SK-N-SH treated with all-trans-retinoic acid at 6 μM for 48 hours (cell line): ENCODE data around the gene HCRTR1.

Experiments used
- CSDC2 ChIP-seq: fragments of 250-450 bp; sonication (Bioruptor Pico); IDR thresholded peaks from 2 replicates; pipeline ENCODE4 v1.5.0; 2020; ENCODE audit warnings: mild to moderate bottlenecking, moderate library complexity
- ESRRG ChIP-seq: fragments of 250-450 bp; sonication (Bioruptor Pico); IDR thresholded peaks from 2 replicates; pipeline ENCODE4 v1.6.1; 2021; ENCODE audit warnings: mild to moderate bottlenecking
- OSR1 ChIP-seq: fragments of 250-450 bp; sonication (Bioruptor Pico); IDR thresholded peaks from 2 replicates; pipeline ENCODE4 v1.8.0; 2022; ENCODE audit warnings: moderate library complexity, mild to moderate bottlenecking, inconsistent platforms
- RARB ChIP-seq: fragments of 250-450 bp; sonication (Bioruptor Pico); IDR thresholded peaks from 2 replicates; pipeline ENCODE4 v1.8.0; 2021; ENCODE audit warnings: mild to moderate bottlenecking, moderate library complexity
- SNAI2 ChIP-seq: fragments of 250-450 bp; sonication (Bioruptor Pico); IDR thresholded peaks from 2 replicates; pipeline ENCODE4 v1.5.0; 2020; ENCODE audit warnings: mild to moderate bottlenecking, moderate library complexity
- TCF4 ChIP-seq: fragments of 250-450 bp; sonication (Bioruptor Pico); IDR thresholded peaks from 2 replicates; pipeline ENCODE4 v1.8.0; 2021; ENCODE audit warnings: mild to moderate bottlenecking, moderate library complexity, borderline replicate concordance
- TOX ChIP-seq: fragments of 250-450 bp; sonication (Bioruptor Pico); IDR thresholded peaks from 2 replicates; pipeline ENCODE4 v1.8.0; 2021; ENCODE audit warnings: mild to moderate bottlenecking, moderate library complexity, borderline replicate concordance
- ZNF8 ChIP-seq: fragments of 450-650 bp; formaldehyde crosslinking; IDR thresholded peaks from 2 replicates; pipeline ENCODE4 v1.5.0; 2020; ENCODE audit warnings: mild to moderate bottlenecking, moderate library complexity
- TF ChIP-seq, protein P1 (sequence below): fragments of 250-450 bp; sonication (Bioruptor Pico); IDR thresholded peaks from 2 replicates; pipeline ENCODE4 v1.8.0; 2020; ENCODE audit warnings: mild to moderate bottlenecking, moderate library complexity, borderline replicate concordance
- TF ChIP-seq, protein P2 (sequence below): fragments of 250-450 bp; sonication (Bioruptor Pico); IDR thresholded peaks from 2 replicates; pipeline ENCODE4 v1.5.1; 2020; ENCODE audit warnings: low read depth, mild to moderate bottlenecking, moderate library complexity

DNA sequence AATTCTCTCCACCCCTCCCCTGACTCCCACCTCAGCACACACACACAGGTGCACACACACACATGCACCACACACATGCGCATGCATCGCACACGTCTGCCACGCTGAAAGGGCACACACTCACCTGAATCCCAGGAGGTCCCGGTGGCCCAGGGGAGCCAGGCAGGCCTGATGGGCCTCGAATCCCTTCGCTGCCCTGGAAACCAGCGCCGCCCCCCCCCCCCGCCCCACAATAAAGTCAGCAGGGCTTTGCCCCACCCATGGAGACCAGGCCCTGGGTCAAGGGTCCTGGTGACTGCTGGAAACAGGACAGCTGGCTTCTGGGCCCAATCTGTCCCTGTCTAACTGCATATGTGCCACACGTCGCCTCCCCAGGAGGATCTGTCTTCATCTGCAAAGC is 45.0 kb downstream of the HCRTR1 start:
- TF ChIP-seq CSDC2 (CRISPR knock-in tag) (no peak), TOX (no peak), ESRRG (CRISPR knock-in tag) (no peak), OSR1 (CRISPR knock-in tag) (no peak), SNAI2 (no peak), RARB (CRISPR knock-in tag) (no peak), ZNF8 (CRISPR knock-in tag) (no peak), TCF4 (no peak)
- TF ChIP-seq, protein P1, sequence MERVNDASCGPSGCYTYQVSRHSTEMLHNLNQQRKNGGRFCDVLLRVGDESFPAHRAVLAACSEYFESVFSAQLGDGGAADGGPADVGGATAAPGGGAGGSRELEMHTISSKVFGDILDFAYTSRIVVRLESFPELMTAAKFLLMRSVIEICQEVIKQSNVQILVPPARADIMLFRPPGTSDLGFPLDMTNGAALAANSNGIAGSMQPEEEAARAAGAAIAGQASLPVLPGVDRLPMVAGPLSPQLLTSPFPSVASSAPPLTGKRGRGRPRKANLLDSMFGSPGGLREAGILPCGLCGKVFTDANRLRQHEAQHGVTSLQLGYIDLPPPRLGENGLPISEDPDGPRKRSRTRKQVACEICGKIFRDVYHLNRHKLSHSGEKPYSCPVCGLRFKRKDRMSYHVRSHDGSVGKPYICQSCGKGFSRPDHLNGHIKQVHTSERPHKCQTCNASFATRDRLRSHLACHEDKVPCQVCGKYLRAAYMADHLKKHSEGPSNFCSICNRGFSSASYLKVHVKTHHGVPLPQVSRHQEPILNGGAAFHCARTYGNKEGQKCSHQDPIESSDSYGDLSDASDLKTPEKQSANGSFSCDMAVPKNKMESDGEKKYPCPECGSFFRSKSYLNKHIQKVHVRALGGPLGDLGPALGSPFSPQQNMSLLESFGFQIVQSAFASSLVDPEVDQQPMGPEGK (CRISPR knock-in tag), result no peak
- TF ChIP-seq, protein P2, sequence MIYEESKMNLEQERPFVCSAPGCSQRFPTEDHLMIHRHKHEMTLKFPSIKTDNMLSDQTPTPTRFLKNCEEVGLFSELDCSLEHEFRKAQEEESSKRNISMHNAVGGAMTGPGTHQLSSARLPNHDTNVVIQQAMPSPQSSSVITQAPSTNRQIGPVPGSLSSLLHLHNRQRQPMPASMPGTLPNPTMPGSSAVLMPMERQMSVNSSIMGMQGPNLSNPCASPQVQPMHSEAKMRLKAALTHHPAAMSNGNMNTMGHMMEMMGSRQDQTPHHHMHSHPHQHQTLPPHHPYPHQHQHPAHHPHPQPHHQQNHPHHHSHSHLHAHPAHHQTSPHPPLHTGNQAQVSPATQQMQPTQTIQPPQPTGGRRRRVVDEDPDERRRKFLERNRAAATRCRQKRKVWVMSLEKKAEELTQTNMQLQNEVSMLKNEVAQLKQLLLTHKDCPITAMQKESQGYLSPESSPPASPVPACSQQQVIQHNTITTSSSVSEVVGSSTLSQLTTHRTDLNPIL (CRISPR knock-in tag), result no peak
